GM19397 (cell line): Measurements from ENCODE around the gene SIGLEC1.

Experiments used
- ATAC-seq: cut with Tn5 transposase; IDR thresholded peaks from one replicate; pipeline ENCODE4 v1.9.1; 2021; ENCODE audit warnings: mild to moderate bottlenecking, moderate library complexity; ENCODE audit not compliant: unreplicated experiment

The SIGLEC1 gene

DNA sequence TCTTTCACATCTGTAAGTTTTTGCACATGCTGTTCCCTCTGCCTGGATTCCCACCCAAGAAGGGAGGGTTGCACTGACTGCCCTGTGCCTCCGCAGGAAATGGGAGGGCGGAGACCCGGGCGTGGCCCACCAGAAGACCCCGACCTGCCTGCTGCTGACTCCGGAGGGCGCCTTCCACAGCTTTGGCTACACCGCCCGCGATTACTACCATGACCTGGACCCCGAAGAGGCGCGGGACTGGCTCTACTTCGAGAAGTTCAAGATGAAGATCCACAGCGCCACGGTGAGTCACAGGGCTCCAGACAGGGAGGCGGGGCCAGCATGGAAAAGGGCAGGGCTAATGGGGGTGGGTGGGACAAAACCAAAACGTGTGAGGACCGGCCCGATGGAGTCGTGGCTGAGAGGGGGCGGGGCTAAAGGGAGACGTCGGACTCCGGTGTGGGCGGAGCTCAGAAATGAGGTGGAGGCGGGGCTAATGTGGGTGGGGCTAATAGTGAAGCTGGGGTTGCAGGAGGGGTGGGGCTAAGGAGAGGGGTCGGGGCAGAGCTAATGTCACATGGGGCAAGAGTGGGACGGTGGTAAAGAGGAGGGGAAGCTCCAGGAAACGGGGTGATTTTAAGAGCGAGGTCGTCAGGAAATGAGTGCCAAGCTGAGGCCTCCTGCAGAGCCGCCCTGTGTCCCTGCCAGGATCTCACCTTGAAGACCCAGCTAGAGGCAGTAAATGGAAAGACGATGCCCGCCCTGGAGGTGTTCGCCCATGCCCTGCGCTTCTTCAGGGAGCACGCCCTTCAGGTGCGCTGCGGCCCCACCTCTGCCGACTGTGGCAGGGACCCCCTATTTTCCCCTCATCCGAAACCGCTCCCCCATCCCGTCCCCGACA lies 32.6 kb upstream of the SIGLEC1 start:
- no peak for ATAC-seq

DNA sequence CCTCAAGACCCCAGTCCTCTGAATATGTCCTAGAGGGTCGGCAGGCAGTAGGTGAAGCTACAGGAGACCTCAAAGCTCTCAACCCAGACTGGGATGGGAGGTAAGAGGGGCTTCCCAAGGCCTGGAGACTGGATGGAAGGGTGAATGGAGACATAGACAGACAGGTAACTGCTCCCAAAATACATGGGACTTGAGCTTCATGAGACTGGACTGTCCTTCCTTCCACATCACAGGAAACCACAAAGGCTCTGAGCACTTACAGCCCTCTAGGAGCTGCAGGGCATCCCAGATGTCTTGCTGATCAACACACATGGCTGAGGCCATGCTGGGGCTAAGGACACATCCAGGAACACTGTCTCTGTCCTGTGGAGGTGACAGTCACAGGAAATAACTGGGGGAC lies 31.6 kb upstream of the SIGLEC1 start:
- no peak for ATAC-seq

DNA sequence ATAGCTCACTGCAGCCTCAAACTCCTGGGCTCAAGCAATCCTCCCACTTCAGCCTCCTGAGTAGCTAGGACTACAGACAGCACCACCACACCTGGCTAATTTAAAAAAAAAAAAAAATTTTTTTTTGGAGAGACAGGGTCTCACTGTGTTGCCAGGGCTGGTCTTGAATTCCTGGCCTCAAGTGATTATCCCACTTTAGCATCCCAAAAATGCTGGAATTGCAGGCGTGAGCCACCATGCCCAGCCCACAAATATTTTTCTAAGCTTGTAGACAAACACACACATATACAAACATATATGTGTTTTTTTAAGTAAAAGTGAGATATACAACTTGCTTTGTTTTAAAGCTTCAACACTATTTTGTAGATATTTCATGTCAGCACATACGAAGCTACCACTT lies 30.9 kb upstream of the SIGLEC1 start:
- ATAC-seq, result no peak

DNA sequence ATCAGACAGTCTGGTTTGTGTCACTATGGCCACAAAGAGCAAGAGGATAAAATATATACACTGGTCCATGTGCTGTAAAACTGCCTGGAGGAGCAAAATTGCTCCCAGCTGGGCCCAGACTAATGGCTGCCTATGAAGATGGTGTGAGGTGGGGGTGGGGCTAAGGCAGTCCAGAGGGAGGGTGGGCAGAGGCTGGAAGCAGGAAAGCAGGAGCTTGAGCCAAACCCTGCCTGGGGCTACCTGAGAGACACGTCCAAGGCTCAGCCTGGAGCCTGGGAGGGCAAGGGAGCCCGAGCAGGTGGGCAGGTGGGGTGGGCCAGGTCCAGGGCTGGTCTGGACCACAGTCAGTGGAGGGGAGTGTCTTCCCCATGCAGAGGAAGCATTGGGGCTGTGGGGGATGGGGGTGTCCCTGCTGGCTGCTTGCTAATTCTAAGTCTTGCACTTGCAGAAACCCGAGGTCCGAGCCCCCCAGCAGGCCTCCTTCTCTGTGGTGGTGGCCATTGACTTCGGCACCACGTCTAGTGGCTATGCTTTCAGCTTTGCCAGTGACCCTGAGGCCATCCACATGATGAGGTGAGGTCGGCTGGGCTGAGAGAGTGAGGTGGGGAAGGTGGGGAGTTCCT lies 29.5 kb upstream of the SIGLEC1 start:
- no peak for ATAC-seq

DNA sequence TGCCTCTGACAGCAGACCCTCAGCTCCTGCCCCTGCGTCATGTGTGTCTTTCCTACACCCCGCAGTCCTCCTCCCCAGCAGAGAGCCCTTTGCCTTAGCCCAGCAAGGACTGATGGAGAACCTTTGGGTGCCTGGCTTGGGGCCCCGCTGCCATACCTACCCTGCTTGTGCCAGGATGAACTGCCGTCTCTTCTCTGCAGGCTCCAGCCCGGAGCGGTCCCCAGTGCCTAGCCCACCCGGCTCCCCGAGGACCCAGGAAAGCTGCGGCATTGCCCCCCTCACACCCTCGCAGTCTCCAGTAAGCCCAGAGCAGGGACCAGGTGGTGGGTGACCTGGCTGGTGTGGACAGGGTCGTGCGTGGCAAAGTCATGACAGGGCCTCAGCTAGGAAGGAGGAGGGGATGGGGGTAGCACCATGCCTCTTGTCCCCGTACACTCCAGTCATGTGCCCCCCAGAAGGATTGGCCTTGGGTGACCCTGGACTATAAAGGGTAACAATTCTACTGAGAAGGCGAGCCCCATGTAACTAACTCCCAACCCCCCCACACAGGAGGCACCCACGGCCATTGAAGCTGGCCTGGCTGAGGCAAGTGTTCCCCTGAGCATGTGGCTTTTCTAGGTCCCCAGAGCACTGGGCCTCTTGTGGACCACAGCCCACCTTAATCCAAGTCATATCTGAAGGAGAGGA lies 28.4 kb upstream of the SIGLEC1 start:
- ATAC-seq, result no peak

DNA sequence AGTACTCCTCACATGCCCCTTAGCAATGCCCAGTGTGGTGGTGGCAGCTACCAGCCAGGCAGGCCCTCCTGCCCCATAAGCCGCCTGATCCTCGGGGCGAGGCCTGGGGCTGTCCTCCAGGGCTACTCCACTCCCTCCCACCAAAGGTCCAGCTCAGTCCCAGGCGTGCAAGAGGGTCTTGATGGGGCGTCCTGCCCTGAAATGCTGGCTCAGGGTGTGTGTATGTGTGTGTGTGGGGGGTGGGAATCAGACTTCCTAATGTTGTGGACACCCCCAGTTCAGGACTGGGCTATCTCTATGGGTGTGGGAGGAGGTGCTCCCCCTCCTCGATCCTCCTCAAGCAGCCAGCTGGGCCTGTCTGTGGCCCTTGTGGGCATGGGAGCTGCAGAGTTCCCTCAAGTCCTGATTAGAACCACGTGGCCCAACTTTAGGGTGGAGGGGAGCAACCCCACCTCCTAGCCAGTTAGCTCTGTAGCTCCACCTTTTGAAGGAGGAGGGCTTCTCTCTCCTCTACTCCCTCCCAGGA lies 27.6 kb upstream of the SIGLEC1 start:
- no peak for ATAC-seq

DNA sequence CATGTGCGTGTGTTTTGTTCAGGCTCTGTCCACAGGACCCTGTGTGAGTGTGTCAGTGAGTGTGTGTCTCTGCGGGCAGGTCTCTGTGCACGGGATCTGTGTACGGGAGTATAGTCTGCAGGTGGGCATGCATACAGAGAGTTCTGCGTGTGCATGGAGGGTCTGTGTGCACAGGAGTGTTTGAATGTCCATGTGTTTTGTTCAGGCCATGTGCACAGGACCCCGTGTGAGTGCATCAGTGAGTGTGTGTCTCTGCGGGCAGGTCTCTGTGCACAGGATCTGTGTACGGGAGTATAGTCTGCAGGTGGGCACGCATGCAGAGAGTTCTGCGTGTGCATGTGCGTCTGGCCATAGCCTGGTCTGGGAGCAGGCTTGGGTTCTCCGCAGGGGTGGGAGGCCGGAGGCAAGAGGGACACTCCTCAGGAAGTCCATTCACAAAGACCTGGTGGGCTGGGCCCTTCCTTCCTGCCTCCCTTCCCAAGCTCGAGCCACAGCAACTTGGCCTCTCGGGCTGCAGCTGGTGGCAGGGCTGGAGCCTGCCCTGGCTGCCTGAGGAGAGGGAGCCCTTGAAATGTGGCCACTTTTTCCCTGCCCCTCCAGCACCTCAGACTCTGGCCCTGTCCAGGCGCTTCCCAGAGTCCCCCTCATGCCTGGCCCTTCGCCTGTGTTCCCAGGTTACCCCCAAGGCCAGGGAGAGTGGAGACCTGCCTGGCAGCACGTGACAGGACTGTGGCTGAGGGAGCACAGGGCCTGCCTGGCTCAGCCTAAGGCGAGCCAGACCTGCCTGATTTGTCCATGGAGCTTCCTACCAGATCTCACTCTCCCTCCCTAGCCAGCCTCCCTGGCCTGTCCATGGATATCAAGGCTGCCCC lies 26.9 kb upstream of the SIGLEC1 start:
- no peak for ATAC-seq

DNA sequence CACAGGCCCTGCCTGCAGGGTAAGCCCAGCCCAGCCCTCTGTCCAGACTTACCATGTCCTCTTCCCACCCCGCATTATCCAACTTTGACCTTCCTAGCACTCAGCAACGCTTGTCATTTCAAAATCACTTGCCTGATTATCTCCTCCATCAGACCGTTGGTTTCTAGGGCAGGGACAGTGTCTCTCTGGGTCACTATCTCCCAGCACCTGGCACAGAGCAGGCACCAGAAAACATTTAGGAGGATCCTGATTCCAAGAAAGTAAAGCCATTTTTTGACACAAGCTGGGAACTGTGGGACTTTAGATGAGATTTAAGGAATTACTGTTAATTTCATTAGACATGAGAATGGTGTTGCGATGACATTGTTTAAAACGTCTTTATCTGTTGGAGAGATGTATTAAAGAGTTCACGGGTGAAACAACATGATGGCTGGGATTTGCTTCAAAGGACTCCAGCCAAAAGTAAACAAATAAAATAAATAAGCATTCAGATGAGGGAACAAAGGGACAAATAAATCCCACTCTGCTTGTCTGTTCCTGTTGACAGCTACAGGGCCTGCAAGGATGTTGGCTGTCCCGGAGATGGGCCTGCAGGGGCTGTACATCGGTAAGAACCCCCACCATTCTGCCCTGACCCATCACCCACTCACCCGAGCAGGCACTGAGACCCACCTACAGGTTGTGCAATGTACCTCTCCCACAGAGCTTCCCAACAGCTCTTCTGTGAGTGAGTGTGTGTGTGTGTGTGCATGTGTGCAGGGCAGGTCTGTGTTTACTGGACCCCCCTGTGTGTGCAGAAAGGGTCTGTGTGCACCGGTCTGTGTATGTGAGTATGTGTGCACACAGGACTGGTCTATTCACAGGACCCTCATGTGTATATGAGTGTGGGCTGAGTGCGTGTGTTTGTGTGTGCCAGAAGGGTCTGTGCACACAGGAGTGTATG lies 26.0 kb upstream of the SIGLEC1 start:
- no peak for ATAC-seq

DNA sequence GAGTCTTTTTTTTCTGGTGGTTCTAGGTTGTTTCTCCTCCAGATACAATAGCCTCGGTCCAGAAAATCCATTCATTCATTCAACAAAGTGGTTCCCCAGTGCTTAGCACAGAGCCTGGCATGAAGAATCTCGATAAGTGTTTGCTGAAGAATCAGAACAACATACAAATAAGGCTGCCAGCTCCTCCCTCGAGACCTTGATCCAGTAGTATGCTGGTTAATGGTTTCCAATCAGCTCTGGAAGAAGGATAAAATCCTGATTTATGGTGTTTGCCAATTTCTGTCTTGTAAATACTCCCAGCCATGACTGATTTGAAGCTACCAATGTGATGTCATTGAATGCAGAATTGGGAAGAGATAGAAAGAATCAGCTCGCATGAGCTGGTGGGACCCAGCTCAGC lies 23.4 kb upstream of the SIGLEC1 start:
- no peak for ATAC-seq

DNA sequence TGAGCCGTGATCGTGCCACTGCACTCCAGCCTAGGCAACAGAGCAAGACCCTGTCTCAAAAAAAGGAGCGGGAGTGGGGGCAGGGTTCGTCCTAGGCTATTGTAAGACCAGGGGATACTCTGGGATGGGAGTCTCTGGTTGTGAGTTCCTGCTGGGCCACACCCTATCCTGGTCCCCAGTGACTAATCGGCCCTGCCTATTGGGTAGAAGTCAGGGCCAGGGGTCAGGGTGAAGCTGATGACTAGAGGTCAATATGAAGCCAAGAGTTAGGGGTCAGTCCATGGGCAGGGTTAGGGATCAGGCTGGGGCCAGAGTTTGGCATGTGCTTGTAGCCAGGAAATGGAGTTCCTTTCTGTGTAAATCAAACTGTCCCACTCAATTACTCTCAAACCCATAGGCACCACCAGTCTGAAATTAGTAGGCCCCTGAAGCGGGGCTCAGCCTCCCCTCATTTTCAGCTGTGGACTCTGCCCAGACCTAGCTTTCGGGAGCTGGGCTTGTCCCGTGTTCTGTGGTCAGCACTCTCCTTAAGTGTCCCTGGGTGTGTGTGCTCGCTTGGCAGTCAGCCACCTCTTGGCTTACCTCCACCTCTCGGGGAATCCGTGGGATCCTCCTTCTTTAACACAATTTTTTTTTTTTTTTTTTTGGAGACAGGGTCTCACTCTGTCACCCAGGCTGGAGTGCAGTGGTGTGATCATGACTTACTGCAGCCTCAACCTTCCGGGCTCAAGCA lies 21.9 kb upstream of the SIGLEC1 start:
- ATAC-seq, result no peak

DNA sequence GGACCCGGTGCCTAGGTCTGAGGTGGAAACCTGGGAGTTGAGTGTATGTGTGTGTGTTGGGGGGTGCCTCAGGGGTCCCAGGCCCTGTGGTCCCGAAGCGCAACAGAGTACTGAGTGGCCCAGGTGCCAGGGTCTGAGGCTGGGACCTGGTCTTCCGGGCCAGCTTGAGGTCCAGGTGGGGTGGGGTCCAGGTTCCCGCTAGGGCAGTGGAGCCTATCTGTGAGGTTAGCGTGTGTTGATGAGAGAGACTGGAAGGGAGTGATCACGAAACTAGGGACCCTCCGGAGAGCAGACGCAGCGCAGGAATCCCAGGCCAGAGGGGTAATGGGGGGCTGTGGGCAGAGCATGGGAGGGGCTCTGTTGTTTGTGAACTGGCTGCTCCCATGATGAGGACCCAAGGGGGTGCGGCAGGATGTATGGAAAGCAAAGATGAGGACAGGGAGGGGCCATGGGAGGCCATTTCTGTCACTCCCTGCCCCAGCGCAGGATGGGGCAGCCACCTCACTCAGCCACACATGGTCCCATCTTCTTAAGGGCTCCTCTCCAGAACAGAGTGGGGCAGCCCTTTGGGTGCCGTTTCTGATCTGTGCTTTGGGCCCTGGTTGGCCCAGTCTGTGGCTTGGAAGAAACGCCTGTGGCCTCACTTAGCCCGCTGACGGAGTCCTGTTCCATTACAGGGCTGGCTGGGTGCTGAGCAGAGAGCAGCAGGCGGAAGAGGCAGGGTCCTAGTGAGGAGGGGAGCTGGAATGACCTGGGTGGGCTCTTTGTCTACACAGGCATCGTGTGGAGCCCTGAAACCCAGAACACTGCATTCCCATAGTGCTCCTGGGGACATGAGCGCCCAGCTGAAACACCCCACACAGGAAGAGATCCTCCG lies 21.0 kb upstream of the SIGLEC1 start:
- ATAC-seq, result no peak

DNA sequence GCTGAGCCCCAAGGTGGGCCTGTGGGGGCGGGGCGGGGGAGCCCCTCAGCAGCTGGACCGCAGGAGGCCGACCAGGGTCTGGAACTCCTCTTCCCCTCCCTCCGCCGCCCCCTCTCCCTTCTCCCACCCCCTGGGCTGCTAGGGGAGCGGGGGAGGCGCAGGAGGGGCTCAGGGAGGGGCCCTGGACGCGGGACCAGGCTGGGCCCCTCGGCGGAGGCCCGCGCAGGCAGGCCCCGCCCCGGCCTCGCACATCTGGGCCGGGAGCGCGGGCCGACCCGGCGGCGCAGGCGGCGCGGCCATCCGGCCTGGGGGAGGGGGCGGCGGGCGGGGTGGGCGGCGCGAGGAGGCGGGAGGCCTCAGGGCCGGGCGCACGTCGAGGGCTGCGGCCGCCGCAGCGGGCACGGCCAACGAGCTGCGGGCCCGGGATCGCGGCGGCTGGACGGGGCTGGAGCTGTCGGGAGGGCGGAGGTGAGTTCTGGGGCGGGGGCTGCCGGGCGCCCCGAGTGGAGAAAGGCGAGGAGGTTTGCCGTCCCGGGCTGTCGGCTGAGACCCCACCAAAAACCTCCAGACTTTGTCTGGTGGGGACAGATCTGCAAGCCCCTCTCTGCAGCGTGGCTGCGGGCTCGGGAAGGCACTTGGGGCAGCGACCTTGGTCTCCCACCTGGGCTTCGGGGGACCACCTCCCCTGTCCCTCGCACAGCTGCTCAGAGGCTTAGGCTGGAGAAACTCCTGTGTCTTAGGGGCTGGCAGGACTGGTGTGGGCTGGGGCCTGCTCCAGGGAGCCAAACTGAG lies 20.1 kb upstream of the SIGLEC1 start, which contains the start of gene HSPA12B:
Gene HSPA12B (plus strand): TSS at position 359 of the 792 bp plus-strand sequence. CDS start 5,990 bp downstream, outside the sequence.
- ATAC-seq, result no peak

DNA sequence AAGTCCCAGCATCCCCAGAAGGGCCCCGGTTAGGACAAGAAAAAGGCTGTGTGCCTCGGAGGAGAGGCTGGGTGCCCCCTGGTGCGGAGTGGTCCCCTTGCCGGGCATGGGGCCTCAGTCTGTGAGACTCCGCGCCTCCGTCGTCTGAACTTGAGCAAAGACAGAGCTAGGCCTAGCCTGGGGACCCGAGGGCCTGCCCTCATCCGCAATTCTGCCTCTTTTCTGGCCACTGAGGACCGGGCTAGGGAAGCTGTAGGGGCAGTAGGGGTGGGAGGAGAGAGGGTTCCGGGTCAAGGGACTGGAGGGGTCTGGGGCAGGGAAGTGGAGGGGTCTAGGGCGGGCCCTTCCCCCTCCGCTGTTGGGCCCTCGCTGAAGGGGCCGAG lies 19.5 kb upstream of the SIGLEC1 start:
- no peak for ATAC-seq

DNA sequence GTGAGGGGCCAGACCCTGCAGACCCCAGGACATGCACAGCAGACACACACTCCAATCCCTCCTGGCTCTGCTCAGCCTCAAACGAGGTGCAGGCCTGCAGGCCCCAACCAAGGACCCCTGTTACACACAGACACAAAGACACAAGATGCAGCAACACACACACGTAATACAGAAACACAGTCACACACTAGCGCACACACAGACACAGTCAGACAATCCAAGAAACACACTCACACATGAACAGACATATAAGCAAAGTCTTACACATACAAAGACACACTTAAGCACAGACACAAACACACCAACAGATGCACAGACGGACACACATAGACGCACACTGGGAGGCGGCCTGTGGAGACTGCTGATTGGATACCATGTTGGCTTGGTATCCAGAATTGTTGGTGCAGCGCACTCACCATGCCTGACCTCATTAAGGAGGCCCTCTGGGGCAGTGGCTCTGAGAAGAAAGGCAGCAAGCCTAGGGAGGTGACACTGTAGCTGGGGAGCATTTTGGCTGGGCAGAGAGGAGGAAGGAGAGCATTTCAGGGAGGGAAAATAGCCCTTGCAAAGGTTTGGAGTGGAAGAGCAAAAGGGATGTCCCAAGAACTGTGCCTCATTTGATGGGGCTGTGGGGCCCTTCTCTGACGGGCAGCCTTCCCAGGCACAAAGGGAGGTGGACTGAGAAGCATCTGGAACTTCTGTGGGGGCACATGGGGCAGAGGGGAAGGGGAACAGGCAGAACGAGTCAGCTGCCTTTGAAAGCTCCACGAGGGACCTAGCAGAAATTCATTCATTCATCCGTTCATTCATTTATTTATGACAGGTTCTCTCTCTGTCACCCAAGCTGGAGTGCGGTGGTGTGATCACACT lies 18.6 kb upstream of the SIGLEC1 start:
- no peak for ATAC-seq

DNA sequence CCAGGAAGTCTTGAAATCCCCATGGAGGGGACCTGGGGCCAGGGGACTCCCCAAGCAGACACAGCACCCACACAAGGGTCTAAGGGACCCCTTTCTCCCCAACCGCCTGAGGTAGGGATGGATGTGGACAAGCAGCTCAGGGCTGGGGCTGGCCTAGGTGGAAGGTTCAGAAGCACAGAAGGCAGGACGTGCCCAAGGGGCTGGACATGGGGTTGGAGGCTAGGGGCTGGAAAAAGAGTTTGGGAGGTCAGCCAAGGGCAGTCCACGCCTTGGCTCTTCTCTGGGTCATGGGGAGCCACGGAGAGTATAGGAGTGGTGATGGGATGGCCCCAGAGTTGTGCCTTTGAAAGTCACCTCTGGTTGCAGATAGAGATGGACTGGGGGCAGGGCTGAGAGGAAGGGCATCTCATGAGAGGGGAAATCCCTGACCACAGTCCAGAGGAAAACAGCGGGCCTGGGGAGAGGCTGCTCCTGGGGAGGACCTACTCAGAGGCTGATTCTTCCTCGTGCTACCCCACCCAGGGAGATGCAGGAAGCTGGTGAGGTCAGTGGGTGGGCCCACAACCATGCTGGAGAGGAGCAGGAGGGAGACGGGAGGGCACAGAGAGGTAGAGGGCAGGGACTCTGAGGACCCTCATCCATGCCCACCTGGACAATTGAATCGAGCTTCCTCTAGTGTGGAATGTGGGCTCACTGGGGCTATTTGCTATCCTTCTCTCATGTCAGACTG lies 17.6 kb upstream of the SIGLEC1 start:
- ATAC-seq, result no peak
